GF-D8 (cell line): ENCODE measurements around the gene PSIP1.
A peak's percentile ranks its signal among the peaks of the same experiment; 100 is the strongest.
"Not testable (repeated sequence)": the region's sequence is repeated elsewhere in the genome, so short reads cannot be mapped to it uniquely, and the experiment has no call there.

Experiments
- DNase-seq: peaks from one replicate; lab custom pipeline; 2025; lab: John Stamatoyannopoulos, UW

PSIP1 gene

DNA sequence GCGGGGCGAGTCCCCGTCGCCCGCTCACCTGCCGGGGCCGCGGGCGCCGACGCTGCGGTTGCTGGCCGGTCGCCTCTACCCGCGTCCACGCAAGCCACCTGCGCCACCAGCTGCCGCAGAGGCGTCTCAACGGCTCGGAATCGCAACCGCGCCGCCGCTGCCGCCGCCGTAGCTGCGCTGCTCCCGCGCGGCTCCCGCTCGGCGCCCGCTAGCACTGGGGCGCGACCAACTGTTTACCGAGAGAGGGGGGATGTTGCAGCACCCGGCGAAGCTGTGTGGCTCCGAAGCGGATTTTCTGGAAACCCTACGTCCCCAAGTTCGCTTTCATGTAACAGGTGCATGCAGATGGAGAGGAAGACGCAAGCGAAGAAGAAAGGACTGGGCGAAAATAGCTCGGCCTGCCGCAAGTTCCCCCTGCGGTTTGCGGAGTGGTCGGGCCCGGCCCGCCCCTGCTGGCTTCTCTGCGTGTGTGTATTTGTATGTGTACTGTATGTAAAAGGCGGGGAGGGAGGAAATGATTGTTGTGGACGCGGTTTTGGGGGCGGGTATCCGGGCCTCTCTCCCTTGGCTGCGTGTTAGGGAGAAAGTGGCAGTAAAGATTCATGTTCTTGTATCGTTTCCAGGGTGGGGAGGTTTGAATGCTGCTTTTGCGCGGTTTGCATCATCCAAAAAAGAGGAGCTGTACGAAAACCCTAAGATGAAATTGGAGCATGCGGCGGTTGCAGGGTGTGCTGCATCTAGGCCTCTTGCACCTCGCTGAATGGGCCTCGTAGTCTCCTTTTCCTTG, at the start of gene PSIP1:
PSIP1 (minus strand) TSS at position 182 of the 787 bp plus-strand sequence. CDS start 782 bp downstream, outside the sequence.
- peak; percentile 87 for DNase-seq

DNA sequence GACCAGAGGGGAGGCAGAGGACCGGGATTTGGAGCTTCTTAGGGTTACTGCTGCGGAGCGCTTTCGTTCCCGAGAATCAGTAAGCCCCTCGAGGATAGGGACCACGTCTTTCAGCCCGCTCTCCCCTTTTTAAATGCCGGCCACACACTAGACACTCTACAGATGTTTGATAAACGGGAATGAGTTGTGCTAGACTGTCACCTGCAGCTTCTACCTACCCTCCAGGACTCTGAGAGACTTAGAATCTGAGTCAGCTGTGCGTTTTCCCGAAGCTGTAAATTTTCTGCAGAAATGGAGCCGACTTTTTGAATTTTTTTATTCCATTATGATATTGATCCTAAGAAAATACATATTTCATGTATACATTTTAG, 42.7 kb upstream of the PSIP1 start:
- DNase-seq, result no peak

DNA sequence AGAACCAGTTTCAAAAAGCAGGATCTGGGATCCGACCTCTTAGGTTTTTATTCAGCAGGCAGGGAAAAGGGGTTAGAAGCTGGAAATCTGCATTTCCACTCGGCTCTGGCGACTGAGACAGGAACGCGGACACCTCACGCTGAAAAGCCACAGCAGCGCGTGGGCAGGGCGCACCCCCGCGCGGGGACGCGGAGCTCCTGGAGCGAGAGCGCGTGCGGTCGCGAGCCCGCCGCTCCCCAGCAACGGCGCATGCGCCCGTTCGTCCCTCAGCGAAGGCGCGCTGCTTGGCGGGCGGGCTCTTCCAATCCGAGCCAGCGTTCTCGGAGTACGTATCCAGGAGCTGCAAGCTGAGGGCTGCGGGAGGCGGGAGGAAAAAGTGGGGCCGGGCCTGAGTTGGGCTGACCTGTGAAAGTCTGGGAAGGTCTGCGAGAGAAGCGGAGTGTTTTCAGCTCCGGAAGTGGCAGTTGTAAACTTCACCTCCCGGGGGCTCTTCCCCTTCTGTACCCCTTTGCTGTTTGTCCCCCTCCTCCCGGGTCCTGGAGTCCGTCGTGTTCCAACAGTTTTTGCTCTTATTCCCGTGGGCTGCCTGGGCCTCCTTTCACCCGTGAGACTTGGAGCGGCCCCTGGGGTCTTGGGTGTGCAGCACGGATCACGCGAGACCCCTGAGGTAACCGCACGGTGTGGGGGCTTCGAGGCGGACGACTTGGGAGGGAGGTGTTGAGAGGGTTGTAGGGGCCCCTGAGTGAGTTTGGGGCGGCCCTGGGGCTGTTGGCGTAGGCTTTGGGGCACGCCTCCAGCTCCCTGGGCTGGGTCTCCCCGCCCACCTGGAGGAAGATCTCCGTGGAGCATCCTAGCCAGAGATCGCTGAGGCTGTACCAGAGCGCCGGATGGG, 42.1 kb upstream of the PSIP1 start, which contains the start of gene CCDC171:
CCDC171 (plus strand) TSS at position 408 of the 892 bp plus-strand sequence. CDS start 11,046 bp downstream, outside the sequence.
- peak; percentile 81 for DNase-seq

DNA sequence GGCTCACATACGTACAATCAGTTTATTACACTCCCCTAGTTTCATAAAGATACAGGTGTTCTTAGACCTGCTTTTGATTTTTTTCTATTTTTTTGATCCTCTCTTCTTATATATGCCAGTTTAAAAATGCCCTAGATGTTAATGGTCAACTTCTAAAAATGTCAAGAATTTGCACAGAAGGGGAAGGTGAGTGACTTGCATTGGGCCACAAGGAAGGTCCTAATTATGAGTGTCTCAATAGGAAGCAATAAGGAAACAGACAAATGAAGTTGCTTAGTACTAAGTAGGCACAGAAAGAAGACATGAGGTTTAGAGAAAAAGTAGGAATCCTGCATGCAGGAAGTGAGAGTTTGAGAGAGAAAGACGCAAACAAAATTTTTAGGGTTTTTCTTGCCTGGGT, 38.8 kb upstream of the PSIP1 start:
- DNase-seq, result no peak

DNA sequence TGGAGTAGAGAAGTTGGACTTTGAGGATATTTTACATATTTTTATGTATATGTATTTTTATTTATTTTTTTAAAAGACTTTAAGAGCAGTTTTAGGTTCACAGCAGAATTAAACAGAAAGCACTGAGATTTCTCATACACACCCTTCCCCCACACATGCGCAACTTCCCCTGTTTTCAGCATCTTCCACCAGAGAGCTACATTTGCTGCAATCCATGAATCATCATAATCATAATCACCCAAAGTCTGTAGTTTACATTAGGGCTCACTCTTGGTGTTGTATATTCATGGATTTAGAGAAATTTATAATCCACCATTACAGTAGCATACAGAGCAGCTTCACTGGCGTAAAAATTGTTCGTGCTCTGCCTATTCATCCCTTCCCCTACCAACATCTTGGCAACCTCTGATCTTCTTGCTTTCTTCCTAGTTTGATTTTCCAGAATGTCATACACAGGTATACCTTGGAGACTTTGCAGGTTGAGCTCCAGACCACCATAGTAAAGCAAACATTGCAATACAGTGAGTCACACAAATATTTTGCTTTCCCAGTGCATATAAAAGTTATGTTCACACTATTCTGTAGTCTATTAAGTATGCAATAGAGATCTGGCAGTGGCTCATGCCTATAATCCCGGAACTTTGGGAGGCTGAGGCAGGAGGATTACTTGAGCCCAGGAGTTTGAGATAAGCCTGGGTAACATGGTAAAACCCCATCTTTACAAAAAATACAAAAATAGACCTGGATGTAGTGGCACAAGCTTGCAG, 32.5 kb upstream of the PSIP1 start:
- no peak for DNase-seq

DNA sequence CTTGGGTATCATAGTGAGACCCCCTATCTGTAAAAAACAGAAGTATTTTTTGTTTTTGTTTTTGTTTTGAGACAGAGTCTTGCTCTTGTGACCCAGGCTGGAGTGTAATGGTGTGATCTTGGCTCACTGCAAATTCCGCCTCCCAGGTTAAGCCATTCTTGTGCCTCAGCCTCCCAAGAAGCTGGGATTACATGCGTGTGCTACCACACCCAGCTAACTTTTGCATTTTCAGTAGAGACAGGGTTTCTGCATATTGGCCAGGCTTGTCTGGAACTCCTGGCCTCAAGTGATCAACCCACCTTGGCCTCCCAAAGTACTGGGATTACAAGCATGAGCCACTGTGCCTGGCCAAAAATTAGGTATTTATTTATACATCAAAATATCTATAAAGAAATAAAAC, 31.9 kb upstream of the PSIP1 start:
- no peak for DNase-seq

DNA sequence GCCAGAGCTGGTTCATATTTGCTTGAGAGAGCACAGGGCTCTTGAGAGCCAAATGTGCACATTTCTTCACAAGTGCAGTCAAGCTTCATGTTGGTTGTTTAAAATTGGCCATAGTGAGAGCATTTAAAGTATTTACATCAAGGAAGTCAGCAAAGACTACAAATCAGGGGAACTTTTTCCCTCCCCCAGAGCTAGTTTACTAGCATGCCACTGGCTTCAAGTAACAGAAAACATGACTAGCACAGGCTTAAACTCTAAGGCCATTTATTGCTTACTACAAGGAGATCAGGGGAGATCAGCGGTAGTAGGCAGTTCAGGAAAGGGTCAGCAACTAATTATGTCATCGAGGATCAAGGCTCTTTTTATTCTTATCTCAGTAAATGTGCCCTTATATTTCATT, 31.1 kb upstream of the PSIP1 start:
- DNase-seq, result no peak

DNA sequence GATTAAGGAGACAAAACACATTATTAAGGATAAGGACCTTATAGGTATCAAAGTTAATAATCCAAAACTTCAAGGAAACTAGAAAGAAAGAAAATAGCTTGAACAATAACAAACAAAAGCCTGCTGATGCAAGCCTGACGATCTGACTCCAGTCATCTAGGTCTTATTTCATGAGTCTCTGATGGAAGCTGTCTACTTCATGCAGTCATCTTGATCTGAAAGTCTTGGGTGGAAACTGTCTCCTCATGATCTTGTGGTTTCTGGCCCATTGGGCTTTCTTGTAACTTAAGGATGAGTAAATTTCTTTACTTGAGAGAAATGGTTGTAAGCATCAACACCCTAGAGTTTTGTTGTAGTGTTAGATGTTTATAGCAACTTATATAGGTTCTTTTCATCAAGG, 20.6 kb upstream of the PSIP1 start:
- DNase-seq, result no peak

DNA sequence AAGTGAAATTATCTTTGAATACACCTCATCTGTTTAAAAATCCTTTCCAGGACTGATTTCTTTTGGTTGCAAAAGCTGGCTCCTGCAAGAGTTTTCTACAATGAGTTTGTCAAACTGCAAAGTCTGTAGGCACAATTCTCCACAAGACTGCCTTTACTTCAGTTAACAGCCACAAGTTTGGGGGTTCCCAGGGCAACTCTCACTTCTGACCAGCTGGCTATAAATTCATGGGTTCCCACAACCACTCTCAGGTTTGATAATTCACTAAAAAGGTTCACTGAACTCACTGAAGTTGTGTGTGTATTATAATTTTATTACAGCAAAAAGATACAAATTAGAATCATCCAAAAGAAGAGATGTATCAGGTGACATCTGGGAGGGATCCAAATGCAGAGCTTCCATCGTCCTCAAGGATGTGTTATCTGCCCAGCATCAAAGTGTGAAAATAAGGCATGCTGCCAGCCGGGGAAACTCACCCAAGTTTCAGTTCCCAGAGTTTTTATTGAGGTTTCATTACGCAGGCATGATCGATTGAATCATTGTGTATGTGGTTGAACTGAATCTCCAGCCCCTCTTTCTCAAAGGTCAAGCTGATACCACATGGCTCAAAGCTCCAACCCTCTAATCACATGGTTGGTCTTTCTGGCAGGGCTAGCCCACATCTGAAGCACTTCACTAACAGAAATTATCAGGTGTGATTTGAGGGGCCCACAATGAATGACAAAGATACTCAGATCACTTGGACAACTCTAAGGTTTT, 19.0 kb upstream of the PSIP1 start:
- DNase-seq, result no peak

DNA sequence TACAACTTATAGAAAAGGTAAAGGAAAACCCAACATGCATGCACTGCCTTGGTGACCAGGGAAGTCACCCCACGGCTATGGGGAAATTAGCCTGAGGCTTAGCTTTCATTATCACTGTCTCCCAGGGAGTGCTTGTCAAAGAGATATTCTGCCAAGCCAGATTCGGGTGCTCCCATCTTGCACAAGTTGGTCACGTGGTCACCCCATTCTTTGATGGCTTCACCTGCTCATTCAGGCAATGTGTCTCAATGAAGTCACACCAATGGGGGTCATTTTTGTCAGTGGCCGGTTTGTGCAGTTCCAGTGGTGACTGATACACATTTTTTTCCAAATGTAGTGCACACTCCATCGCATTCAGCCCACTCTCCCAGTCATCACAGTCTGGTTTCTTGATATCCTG, 16.3 kb upstream of the PSIP1 start:
- DNase-seq, result not testable (repeated sequence)

DNA sequence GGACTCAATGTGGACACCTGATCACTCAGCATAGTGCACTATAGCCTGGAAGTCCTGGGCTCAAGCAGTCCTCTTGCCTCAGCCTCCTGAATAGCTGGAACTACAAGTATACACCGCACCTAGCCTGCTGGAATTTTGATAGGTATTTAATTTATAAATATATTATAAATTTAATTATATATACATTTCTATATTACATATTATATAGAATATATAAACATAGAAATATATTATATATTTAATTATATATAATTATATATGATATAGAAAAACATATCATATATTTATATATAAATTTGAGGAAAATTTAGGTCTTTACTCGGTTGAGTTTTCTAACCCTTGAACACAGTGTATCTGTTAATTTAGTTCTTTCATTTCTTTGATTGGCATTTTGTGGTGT, 15.2 kb upstream of the PSIP1 start:
- no peak for DNase-seq

DNA sequence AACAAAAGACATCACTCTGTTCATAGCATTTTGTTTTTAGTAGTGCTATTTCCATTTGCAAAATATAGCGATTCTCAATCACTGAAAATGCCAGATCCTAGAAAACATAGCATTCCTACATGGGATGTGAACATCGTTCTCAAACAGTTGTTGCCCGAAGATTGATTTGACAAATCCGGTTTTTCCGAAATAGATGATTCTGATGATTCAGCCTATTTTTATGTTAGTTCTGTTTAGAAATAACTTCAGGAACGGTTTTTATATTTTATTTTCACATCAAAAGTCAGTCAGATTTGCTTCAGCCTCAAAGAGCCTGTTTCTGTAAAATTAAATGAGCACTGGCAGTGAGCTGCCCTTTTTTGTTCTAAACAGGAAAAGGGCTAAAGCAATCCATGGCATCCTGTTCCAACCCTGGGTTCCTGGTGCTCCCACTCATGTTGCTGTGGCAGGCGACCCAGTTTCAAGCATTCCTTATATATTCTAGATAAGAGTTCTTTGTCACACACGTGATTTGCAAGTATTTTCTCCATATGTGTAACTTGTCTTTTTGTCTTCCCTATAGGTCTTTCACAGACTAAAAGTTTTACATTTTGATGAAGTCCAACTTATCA, 14.2 kb upstream of the PSIP1 start:
- DNase-seq, result no peak

DNA sequence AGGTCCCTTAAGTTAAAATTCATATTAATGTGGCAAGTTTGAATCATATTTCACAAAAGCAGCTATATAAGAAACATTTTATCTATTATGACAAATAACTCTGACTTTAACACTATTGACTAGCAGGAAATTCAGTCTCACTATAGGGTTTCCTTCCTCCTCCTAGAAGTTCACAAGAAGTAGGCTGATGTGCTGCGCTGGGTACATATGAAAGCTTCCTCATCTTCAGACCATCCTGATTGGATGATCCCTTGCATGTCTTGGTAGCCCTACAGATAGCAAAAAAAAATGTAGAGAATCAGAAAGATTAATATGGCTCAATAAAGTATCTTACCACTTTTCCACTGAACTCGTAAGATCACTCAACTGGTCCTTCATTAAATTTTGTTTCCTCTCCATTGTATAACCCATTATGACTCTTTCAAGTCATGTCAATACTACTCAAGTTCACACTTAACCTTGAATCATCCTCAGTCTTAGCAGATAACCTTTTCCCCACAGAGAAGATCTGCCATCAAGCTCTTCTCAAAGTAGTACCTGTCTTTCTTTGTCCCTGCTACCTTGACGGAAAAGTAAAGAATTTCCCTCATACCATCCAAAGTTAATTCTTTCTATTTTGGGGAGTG, 11.5 kb upstream of the PSIP1 start:
- no peak for DNase-seq

DNA sequence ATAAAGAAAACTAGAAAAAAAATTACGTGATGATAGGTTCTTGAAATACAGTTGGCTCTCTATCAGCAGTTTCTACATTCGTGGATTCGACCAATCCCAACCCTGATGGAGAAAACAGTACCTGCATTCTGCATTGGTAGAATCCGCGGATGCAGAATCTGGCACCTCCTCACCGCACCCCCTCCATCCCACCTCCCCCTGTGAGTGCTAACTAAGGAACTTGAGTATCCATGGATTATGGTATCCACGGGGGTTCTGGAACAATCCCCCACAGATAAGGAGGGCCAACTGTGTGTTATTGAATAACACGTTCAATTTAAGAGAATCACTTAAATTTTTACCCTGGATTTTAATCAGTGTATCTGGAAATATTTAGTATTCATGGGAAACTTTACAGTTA, 10.5 kb upstream of the PSIP1 start:
- no peak for DNase-seq

DNA sequence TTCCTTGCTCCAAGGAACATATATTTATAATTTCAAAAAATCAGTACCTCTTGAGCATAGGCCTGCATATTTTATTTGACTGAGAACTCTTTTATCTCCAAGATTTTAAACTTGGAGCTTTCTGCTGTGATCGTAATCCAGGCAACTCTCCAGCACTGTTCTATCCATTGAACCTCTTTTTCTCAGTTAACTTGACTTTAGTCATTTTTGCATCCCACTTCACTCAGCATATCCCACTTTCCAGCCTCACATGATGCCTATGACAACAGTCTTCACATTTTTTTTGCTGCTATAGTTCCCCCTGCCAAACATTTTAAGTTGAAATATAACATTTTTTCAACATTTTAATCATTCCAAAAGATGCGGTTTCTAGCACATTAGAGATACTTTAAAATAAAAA, 9.1 kb upstream of the PSIP1 start:
- no peak for DNase-seq

DNA sequence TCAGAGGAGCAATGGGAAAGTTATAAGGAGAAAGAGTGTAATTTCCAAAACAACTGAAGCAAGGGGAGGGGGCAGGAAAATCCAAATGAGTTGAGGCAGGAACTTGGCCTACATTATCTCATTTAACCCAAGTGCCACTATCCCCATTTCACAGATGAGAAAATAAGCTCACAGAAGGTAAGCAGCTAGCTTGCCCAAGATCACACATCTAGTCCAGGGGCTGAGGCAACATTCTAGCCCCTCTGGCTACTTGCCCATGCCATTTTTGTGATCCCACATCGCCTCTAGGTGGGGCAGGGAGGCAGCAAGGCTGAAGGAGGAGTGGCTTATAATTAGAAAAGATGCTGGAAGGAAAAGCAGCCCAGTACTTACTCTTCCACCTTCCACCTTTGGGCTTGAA, 2.6 kb upstream of the PSIP1 start:
- no peak for DNase-seq

DNA sequence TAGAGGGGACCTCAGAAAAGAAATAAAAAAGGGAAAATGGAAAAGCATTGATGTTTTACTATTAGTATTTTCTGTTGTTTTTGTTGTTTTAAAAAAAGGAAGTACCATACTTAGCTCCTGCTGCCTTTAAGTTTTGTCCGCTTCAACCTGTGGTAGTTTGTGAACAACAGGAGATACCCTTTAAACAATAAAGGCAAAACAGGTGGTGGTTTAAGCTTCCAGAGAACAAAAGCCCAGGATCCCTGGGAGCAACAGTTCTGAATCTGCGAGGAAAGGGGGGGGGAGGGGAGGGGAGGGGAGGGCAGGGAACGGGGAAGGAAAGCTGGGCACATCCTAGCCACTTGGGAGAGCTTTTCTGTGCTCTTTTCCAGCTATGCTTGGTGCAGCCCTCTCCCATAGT, 2.1 kb upstream of the PSIP1 start:
- no peak for DNase-seq

DNA sequence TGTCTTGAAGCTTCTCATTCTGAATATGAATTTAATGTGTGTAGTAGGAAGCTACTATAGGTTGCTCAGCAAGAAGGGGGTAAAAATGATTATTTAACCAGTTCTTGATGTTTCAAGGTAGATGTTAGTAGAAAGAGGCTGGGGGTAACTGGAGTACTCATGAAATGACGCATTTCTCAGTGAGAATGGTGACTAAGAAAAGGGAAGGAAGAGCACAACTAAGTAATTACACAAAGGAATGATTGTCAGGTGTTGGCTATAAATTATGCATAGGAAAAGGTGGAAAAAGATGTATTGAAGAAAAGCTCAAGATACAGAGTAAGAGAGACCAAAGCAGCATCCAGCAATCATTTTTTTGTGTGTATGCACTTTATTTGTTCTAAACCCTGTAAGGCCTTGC, 1.4 kb upstream of the PSIP1 start:
- no peak for DNase-seq

DNA sequence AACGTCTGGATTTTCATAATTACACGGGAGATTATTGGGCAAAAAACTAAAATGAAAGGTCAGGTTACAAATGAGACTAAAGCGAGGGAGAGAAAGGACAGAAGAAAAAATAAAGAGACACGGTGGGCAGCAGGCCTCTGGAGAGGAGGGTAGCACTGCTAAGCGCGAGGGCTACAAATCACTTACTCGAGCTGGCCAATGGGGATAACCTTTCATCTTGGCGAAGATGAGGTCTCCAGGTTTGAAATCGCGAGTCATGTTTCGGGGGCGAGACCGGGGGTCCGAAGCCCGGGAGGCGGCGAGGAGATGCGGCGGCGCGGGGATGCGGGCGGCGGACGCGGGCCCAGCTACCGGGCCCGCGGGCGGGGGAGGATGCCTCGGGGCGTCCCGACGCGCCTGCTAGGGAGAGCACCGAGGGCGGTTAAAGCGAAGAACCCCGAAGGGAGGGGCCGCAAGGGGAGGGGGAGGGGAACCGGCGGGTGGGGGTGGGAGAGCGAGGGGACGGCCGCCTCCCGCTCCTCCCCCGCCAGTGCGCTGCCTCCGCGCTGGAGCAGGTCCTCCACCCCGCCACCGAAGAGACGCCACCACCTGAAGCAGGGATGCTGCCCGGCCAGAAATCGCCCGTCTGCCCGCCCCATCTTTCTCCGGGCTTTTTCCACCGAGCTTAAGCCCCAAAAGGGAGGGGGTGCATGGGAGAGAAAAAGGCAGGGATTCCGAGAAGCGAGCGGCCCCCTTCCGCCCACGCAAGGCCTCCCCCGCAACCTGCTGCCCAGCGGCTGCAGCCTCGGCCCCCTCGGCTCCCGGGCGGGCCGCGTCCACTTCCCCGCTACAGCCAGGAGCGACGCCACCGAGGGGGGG, 610 bp downstream of the PSIP1 start:
- no peak for DNase-seq

DNA sequence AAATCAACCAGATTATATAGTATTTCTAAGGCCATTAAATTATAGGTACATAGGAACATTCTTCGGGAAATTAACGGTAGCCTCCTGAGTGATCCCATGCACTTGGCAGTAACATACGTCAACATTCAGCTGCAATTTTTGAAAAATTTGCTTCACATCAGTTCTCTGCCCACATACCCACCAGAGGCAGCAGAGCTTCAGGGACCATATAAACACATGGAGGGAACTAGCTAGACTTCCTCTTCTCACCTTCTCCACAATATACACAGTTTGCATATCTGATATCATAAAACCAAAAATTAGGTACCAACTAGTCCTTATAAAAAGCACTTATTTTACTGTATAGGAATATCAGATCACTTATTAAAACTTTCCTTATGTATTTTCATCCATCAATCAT, 4.8 kb downstream of the PSIP1 start:
- no peak for DNase-seq
